ENCODE results near the gene BRWD1.
A peak's percentile ranks its signal among the peaks of the same experiment; 100 is the strongest.
"Not testable (repeated sequence)": the region's sequence is repeated elsewhere in the genome, so short reads cannot be mapped to it uniquely, and the experiment has no call there.

BRWD1 gene

GRCh38 chr21:39173716-39174680 is 139.4 kb downstream of the BRWD1 start:
- DNase-seq = no peak
- no peak for ATAC-seq

- ATAC-seq (no peak), DNase-seq (no peak)
Measured at GRCh38 chr21:39169906-39170305, 143.5 kb downstream of the BRWD1 start.

GRCh38 chr21:39168800-39169199 is 144.6 kb downstream of the BRWD1 start:
- no peak for DNase-seq
- no peak for ATAC-seq

- no peak for ATAC-seq
- no peak for DNase-seq
Measured at GRCh38 chr21:39164523-39164922, 148.9 kb downstream of the BRWD1 start.

GRCh38 chr21:39161064-39161463 is 152.4 kb downstream of the BRWD1 start:
- ATAC-seq (no peak), DNase-seq (no peak)

GRCh38 chr21:39159342-39160063 is 153.9 kb downstream of the BRWD1 start:
- ATAC-seq (no peak), DNase-seq (no peak)

GRCh38 chr21:39157241-39157640 is 156.2 kb downstream of the BRWD1 start:
- DNase-seq, ATAC-seq: not testable (repeated sequence)

GRCh38 chr21:39156024-39156423 is 157.4 kb downstream of the BRWD1 start:
- DNase-seq = no peak
- no peak for ATAC-seq

GRCh38 chr21:39155578-39155977 is 157.9 kb downstream of the BRWD1 start:
- ATAC-seq (no peak), DNase-seq (no peak)

GRCh38 chr21:39153842-39154241 is 159.6 kb downstream of the BRWD1 start:
- no peak for ATAC-seq
- DNase-seq = no peak

GRCh38 chr21:39153373-39153772 is 160.1 kb downstream of the BRWD1 start:
- no peak for ATAC-seq
- no peak for DNase-seq

- ATAC-seq (no peak), DNase-seq (no peak)
Measured at GRCh38 chr21:39152271-39152670, 161.2 kb downstream of the BRWD1 start.

- no peak for ATAC-seq
Measured at GRCh38 chr21:39150877-39151276, 162.6 kb downstream of the BRWD1 start.

GRCh38 chr21:39150316-39150715 is 163.1 kb downstream of the BRWD1 start:
- ATAC-seq = no peak
- DNase-seq = no peak

More at GRCh38 chr21:39150877-39151276, 162.6 kb downstream of the BRWD1 start:
- no peak for DNase-seq

GRCh38 chr21:39149882-39150281 is 163.6 kb downstream of the BRWD1 start:
- no peak for ATAC-seq
- DNase-seq = no peak

GRCh38 chr21:39148975-39149374 is 164.5 kb downstream of the BRWD1 start:
- DNase-seq (no peak), ATAC-seq (no peak)

GRCh38 chr21:39144191-39144590 is 169.2 kb downstream of the BRWD1 start:
- ATAC-seq = no peak
- DNase-seq = no peak

GRCh38 chr21:39142972-39143371 is 170.5 kb downstream of the BRWD1 start:
- no peak for ATAC-seq

GRCh38 chr21:39141502-39141901 is 171.9 kb downstream of the BRWD1 start:
- ATAC-seq = no peak
- no peak for DNase-seq

More at GRCh38 chr21:39142972-39143371, 170.5 kb downstream of the BRWD1 start:
- DNase-seq = no peak

- DNase-seq (no peak), ATAC-seq (no peak)
Measured at GRCh38 chr21:39137248-39138178, 175.9 kb downstream of the BRWD1 start.

GRCh38 chr21:39136711-39137110 is 176.7 kb downstream of the BRWD1 start:
- peak; percentile 47 for ATAC-seq
- no peak for DNase-seq

GRCh38 chr21:39136138-39136537 is 177.3 kb downstream of the BRWD1 start:
- not testable (repeated sequence) for ATAC-seq, DNase-seq

Data from stimulated activated naive CD8-positive, alpha-beta T cell treated with anti-CD3 and anti-CD28 coated beads, Interleukin-15, Interleukin-2, amounts not matched to agents 100 U/mL and 50 U/mL, for 24 hours (primary cell).